NCI-H2029 (cell line): ENCODE results near the gene FMNL2.
A peak's percentile ranks its signal among the peaks of the same experiment; 100 is the strongest.

Experiments used
- DNase-seq: peaks from one replicate; lab custom pipeline; 2025; lab: John Stamatoyannopoulos, UW

FMNL2 gene

GRCh38 chr2:152405206-152406118, 70.5 kb downstream of the FMNL2 start:
- peak; percentile 60 for DNase-seq

GRCh38 chr2:152406119-152406835, 71.3 kb downstream of the FMNL2 start:
- DNase-seq: no peak

DNA sequence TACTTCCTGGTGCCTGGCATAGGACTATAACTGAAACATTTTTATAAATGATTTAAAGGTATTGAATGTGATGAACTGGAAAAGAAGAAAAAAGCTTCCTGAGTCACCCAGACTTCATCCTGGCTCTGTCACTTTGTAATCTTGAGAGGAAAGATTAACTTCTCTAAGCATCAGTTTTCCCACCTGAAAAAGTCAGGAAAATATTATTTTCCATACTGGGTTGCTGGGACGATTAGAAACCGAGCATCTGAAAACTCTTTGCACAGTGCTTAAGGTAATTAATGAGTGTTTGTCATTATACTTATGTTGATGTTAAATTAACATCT, 71.8 kb downstream of the FMNL2 start:
- DNase-seq: no peak

- DNase-seq: peak; percentile 26
Observed at GRCh38 chr2:152407204-152407721, 72.3 kb downstream of the FMNL2 start.

DNA sequence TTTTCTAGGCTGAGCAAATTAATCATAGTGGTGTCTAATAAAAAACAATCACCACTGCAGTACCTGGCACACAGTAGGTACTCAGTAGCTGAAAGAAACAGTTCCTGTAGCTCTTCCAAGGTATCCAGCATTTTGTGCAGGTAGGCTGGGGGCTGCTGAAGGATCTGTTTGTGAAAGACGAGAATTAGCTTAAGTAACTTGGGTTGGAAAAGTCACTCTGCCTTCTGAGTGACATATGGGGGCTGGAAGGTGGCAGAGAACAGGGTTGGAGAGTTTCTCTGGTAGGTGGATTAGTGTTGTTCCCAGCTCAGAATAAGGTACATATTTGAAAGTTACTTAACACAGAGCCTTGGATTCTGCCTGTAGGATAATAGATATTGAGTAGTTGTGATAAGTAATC, 72.8 kb downstream of the FMNL2 start:
- DNase-seq: no peak

GRCh38 chr2:152408254-152408653, 73.3 kb downstream of the FMNL2 start:
- no peak for DNase-seq

GRCh38 chr2:152409386-152410164, 74.6 kb downstream of the FMNL2 start:
- no peak for DNase-seq

GRCh38 chr2:152410165-152410597, 75.2 kb downstream of the FMNL2 start:
- DNase-seq: peak; percentile 91

GRCh38 chr2:152411154-152411553, 76.2 kb downstream of the FMNL2 start:
- DNase-seq: no peak

DNA sequence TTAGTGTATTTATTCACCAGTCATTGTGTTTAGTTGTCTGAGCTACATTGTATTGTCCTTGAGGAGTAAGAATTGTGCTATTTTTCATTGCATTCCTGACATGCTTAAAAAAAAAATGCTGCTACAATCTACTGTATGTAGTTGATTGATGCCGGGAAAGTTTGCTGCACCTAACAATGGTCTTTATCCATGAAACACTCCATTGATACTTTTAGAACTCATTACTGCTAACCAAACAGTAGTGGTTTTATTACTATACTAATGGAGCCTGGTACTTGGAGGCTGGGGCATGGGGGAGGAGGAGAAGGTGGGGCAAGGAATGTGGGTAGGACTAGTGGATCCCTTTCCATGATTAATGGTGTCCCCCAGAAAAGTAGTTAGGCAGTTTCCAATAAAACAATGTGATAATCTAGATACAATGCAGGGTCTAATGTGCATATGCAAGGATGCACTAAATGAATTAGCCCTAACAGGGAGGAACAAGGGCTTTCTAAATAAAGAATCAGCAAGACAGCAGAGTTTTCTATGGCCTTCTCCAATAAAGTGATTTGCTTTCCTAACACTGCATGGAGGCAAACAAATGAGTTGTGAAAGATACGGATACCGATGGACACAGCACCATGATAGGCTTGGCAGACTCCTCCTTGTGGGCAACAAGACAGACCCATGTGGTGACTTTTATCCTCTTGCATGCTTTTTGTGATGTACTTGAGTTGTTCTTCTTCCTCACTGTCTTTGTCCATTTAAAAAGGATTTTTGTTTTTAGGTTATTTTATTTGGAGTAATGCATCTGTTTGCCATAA, 78.5 kb downstream of the FMNL2 start:
- no peak for DNase-seq

- DNase-seq: peak; percentile 91
Observed at GRCh38 chr2:152415231-152415642, 80.3 kb downstream of the FMNL2 start.

DNA sequence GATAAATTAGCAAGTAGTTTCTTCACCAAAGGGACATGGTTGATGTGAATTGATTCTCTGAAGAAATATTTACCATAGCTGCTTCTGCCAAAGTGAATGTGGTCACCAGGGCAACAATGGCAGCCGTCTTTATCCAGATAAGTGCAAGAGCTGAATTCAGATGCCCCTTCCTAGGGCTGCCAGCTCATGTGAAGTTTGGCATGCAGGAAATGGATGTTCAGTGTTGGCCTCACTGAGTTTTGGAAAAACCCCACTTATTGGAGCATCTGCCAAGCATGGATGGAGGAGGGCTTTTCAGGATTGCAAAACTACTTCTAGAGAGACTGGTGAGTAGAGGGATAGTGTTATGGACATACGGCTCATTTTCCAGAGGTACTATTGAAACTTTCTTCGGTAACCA, 80.8 kb downstream of the FMNL2 start:
- no peak for DNase-seq

DNA sequence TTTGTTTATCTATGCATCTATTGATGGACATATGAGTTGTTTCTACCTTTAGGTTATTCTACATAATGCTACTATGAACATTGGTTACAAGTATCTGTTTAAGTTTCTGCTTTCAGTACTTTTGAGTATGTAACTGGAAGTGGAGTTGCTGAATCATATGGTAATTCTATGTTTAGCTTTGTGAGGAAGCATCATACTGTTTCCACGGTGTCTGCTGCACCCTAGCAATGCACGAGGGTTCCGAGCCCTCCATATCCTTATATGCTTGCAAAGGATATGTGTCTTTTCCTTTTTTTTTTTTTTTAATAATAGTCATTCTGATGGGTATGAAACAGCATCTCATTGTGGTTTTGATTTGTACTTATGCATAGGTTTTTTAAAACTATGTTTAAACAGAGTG, 83.7 kb downstream of the FMNL2 start:
- no peak for DNase-seq

GRCh38 chr2:152419944-152420343, 85.0 kb downstream of the FMNL2 start:
- no peak for DNase-seq

DNA sequence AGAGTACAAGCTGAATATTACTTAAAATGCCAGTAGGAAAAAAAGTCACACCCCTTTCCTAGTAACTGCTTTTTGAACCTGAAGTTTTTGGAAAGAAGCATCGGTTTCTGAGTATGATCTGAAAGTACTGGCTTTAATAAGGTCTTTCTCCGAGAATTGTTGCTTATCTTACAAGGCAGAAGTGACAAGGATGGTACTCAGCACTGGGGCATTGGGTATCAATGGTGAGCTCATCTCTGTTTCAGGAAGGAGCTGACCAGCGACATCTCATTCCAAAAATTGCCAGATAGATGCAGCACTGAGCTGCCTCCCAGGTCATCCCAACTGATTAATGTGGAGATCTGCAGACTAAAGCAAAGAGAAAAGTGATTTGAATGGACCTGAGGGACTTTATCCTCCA, 85.4 kb downstream of the FMNL2 start:
- DNase-seq: no peak

DNA sequence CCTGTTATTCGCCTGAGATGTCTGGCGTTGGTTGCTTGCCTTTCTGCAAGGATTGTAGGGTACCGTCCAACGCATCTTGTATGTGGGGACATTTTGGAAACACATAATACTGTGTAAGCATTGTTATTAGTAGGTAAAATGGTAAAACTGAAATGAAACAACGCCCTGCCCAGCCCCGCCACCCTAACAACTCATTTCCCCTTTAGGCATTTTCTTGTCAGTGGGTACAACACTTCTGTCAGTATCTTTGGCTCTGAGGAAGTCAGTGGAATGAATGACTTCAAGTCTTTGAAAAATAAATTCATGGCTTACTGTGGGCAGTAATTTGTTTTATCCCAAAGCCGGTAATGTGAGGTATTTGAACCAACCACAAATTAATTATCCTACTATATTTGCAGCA, 86.0 kb downstream of the FMNL2 start:
- no peak for DNase-seq

GRCh38 chr2:152421521-152422370, 86.8 kb downstream of the FMNL2 start:
- DNase-seq: peak; percentile 47

GRCh38 chr2:152423684-152424083, 88.7 kb downstream of the FMNL2 start:
- no peak for DNase-seq

GRCh38 chr2:152425765-152426727, 91.1 kb downstream of the FMNL2 start:
- DNase-seq: no peak
